Measurements from ENCODE around the gene PTGR1. TPM values are rescaled to one million over a fixed set of nuclear protein-coding genes. Genes with fewer than 3 reads are reported as not detected.
"Not testable (repeated sequence)": the region's sequence is repeated elsewhere in the genome, so short reads cannot be mapped to it uniquely, and the experiment has no call there.

The PTGR1 gene
- total RNA-seq, 1 experiment from 2014 or later, result 92.3 TPM

- no peak for DNase-seq
- Histone ChIP-seq H3K4me3 (no peak overlapping the region), H3K4me1 (no peaks in the 10 kb centered on the region), H3K27ac (no peak overlapping the region), H3K36me3 (no peaks in the 10 kb centered on the region), H3K9me3 (replicated peaks) (no peaks in the 10 kb centered on the region), H3K27me3 (no peaks in the 10 kb centered on the region)
These were observed 29.0 kb upstream of the PTGR1 start for GRCh38 chr9:111628411-111628810.

GRCh38 chr9:111627260-111627963 is 28.0 kb upstream of the PTGR1 start:
- Histone ChIP-seq H3K27me3 (no peaks in the 10 kb centered on the region), H3K27ac (no peak overlapping the region), H3K9me3 (replicated peaks) (no peaks in the 10 kb centered on the region), H3K36me3 (no peaks in the 10 kb centered on the region), H3K4me3 (no peak overlapping the region), H3K4me1 (no peaks in the 10 kb centered on the region)
- no peak for DNase-seq

GRCh38 chr9:111622626-111623025 is 23.2 kb upstream of the PTGR1 start:
- Histone ChIP-seq H3K4me1 (no peaks in the 10 kb centered on the region), H3K9me3 (replicated peaks) (no peaks in the 10 kb centered on the region), H3K36me3 (no peaks in the 10 kb centered on the region), H3K27ac (no peak overlapping the region), H3K27me3 (no peaks in the 10 kb centered on the region), H3K4me3 (no peak overlapping the region)
- no peak for DNase-seq

GRCh38 chr9:111621895-111622480 is 22.5 kb upstream of the PTGR1 start:
- no peaks in the 10 kb centered on the region for H3K27me3 ChIP-seq
- no peak overlapping the region for H3K27ac ChIP-seq
- H3K4me1 ChIP-seq, result no peaks in the 10 kb centered on the region
- no peaks in the 10 kb centered on the region for H3K9me3 ChIP-seq (replicated peaks)
- H3K36me3 ChIP-seq, result no peaks in the 10 kb centered on the region
- peak; percentile 37 to 61 for DNase-seq
- H3K4me3 ChIP-seq, result no peak overlapping the region

- H3K4me1 ChIP-seq, result peaks cover 30% of the 10 kb centered on the region
- H3K36me3 ChIP-seq; H3K4me3 ChIP-seq; H3K27ac ChIP-seq; H3K9me3 ChIP-seq (replicated peaks); DNase-seq; H3K27me3 ChIP-seq: not testable (repeated sequence)
These were observed 17.9 kb upstream of the PTGR1 start for GRCh38 chr9:111617349-111617748.

GRCh38 chr9:111615928-111616327 is 16.5 kb upstream of the PTGR1 start:
- Histone ChIP-seq H3K27me3 (no peaks in the 10 kb centered on the region), H3K27ac (peak overlapping the region; percentile 5; the same call in 1 of the 2 replicates), H3K9me3 (replicated peaks) (0 out of 2 replicates have a peak, but pooled peaks cover 2% of the 10 kb centered on the region), H3K4me1 (peaks cover 30% of the 10 kb centered on the region), H3K36me3 (no peaks in the 10 kb centered on the region), H3K4me3 (no peak overlapping the region)
- peak; percentile 44 to 48 for DNase-seq

GRCh38 chr9:111613436-111614040 is 14.1 kb upstream of the PTGR1 start:
- H3K9me3 ChIP-seq (replicated peaks), result 0 out of 2 replicates have a peak, but pooled peaks cover 2% of the 10 kb centered on the region
- no peaks in the 10 kb centered on the region for H3K27me3 ChIP-seq
- H3K4me1 ChIP-seq, result peaks cover 30% of the 10 kb centered on the region
- peak; percentile 64 to 80 for DNase-seq
- H3K27ac ChIP-seq, result no peak overlapping the region
- H3K4me3 ChIP-seq, result no peak overlapping the region
- H3K36me3 ChIP-seq, result no peaks in the 10 kb centered on the region

GRCh38 chr9:111610845-111611244 is 11.4 kb upstream of the PTGR1 start:
- no peak overlapping the region for H3K27ac ChIP-seq
- H3K4me1 ChIP-seq, result peaks cover 23% of the 10 kb centered on the region
- H3K27me3 ChIP-seq, result no peaks in the 10 kb centered on the region
- DNase-seq, result no peak
- H3K36me3 ChIP-seq, result no peaks in the 10 kb centered on the region
- no peak overlapping the region for H3K4me3 ChIP-seq
- no peaks in the 10 kb centered on the region for H3K9me3 ChIP-seq (replicated peaks)

- no peaks in the 10 kb centered on the region for H3K36me3 ChIP-seq
- H3K4me1 ChIP-seq, result peaks cover 16% of the 10 kb centered on the region
- no peaks in the 10 kb centered on the region for H3K9me3 ChIP-seq (replicated peaks)
- H3K27ac ChIP-seq, result no peak overlapping the region
- H3K4me3 ChIP-seq, result no peak overlapping the region
- H3K27me3 ChIP-seq, result no peaks in the 10 kb centered on the region
- DNase-seq, result no peak
These were observed 10.7 kb upstream of the PTGR1 start for GRCh38 chr9:111610149-111610548.

GRCh38 chr9:111605041-111605559 is 5.7 kb upstream of the PTGR1 start:
- H3K27ac ChIP-seq, result no peak overlapping the region
- peaks cover 16% of the 10 kb centered on the region for H3K4me1 ChIP-seq
- no peaks in the 10 kb centered on the region for H3K27me3 ChIP-seq
- no peak for DNase-seq
- no peaks in the 10 kb centered on the region for H3K9me3 ChIP-seq (replicated peaks)
- no peaks in the 10 kb centered on the region for H3K36me3 ChIP-seq
- no peak overlapping the region for H3K4me3 ChIP-seq

- no peaks in the 10 kb centered on the region for H3K36me3 ChIP-seq
- H3K27ac ChIP-seq, result no peak overlapping the region
- DNase-seq, result no peak
- no peak overlapping the region for H3K4me3 ChIP-seq
- H3K4me1 ChIP-seq, result peaks cover 16% of the 10 kb centered on the region
- H3K9me3 ChIP-seq (replicated peaks), result no peaks in the 10 kb centered on the region
- no peaks in the 10 kb centered on the region for H3K27me3 ChIP-seq
These were observed 4.7 kb upstream of the PTGR1 start for GRCh38 chr9:111604054-111604615.

GRCh38 chr9:111603041-111603440 is 3.6 kb upstream of the PTGR1 start:
- no peaks in the 10 kb centered on the region for H3K27me3 ChIP-seq
- H3K27ac ChIP-seq, result no peak overlapping the region
- no peaks in the 10 kb centered on the region for H3K36me3 ChIP-seq
- no peak for DNase-seq
- peaks cover 16% of the 10 kb centered on the region for H3K4me1 ChIP-seq
- no peaks in the 10 kb centered on the region for H3K9me3 ChIP-seq (replicated peaks)
- no peak overlapping the region for H3K4me3 ChIP-seq

- Histone ChIP-seq H3K4me3 (no peak overlapping the region), H3K27ac (peak overlapping the region; percentile 78), H3K27me3 (no peaks in the 10 kb centered on the region), H3K9me3 (replicated peaks) (no peaks in the 10 kb centered on the region; the same call in 1 of the 2 replicates), H3K4me1 (peaks cover 16% of the 10 kb centered on the region), H3K36me3 (peaks cover 11% of the 10 kb centered on the region)
- peak; percentile 40 to 61 for DNase-seq
These were observed 2.0 kb upstream of the PTGR1 start for GRCh38 chr9:111601237-111602018.

- peak overlapping the region; percentile 84 for H3K4me3 ChIP-seq
- H3K9me3 ChIP-seq (replicated peaks), result no peaks in the 10 kb centered on the region; the same call in 1 of the 2 replicates
- H3K27me3 ChIP-seq, result no peaks in the 10 kb centered on the region
- peaks cover 26% of the 10 kb centered on the region for H3K36me3 ChIP-seq
- peaks cover 16% of the 10 kb centered on the region for H3K4me1 ChIP-seq
- H3K27ac ChIP-seq, result peak overlapping the region; percentile 66; the same call in 1 of the 2 replicates
- no peak for DNase-seq
These were observed 502 bp upstream of the PTGR1 start for GRCh38 chr9:111599955-111600343.
